CD4-positive, alpha-beta T cell treated with Interleukin-10 for 1 hour (primary cell): ENCODE data around the gene GFPT1.
"Not testable (repeated sequence)": the region's sequence is repeated elsewhere in the genome, so short reads cannot be mapped to it uniquely, and the experiment has no call there.

ENCODE experiments used
- DNase-seq: peaks from one replicate; pipeline ENCODE4 v3.0.0-alpha.2; 2020

GFPT1 gene

GRCh38 chr2:69386789-69387734 is at the start of gene GFPT1:
GFPT1 (minus strand) TSS chr2:69387227; CDS start chr2:69387071, 156 bp downstream.
- peak; percentile 92 for DNase-seq

GRCh38 chr2:69436596-69436937 is 49.5 kb upstream of the GFPT1 start:
- no peak for DNase-seq

DNA sequence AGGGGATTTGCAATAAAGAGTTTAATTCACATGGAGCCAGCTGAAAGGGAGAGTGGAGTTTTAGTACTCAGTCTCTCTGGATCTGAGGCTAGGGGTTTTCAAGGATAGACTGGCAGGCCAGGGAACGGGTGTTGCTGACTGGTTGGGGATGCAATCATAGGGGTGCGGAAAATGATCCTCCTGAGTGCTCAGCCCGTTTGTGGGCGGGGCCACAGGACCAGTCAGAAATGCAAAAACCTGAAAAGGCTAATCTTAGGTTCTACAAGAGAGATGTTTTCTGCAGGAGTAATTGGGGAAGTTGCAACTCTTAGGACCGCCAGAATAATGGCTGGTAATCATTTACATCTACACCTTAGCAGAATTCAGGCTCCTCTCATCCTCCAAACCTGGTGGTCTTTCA is 47.7 kb upstream of the GFPT1 start:
- DNase-seq: no peak

GRCh38 chr2:69429491-69430183 is 42.6 kb upstream of the GFPT1 start:
- DNase-seq: no peak

- no peak for DNase-seq
These were observed 42.0 kb upstream of the GFPT1 start for GRCh38 chr2:69428981-69429380.

GRCh38 chr2:69424419-69424818 is 37.4 kb upstream of the GFPT1 start:
- DNase-seq: no peak

- no peak for DNase-seq
These were observed 35.2 kb upstream of the GFPT1 start for GRCh38 chr2:69422198-69422597.

GRCh38 chr2:69419111-69419510 is 32.1 kb upstream of the GFPT1 start:
- DNase-seq: not testable (repeated sequence)

DNA sequence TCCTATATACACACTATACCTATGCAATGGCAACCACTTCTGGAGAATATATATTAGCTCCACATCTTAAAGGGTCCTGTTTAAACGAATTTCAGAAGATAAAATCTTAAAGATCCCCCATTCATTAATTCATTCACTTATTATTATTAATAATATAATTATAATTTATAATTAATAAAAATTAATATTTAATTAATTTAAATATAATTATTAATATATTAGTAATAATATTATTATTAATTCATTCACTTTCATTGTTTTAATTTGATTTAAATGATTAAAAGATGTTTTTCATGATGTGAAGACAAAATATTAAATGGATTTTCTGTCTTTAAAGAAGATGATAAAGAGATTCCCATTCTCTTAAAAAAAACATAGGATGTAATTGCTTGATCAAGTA is 29.1 kb upstream of the GFPT1 start:
- no peak for DNase-seq

GRCh38 chr2:69411120-69411519 is 24.1 kb upstream of the GFPT1 start:
- no peak for DNase-seq

GRCh38 chr2:69405306-69405705 is 18.3 kb upstream of the GFPT1 start:
- DNase-seq: no peak

DNA sequence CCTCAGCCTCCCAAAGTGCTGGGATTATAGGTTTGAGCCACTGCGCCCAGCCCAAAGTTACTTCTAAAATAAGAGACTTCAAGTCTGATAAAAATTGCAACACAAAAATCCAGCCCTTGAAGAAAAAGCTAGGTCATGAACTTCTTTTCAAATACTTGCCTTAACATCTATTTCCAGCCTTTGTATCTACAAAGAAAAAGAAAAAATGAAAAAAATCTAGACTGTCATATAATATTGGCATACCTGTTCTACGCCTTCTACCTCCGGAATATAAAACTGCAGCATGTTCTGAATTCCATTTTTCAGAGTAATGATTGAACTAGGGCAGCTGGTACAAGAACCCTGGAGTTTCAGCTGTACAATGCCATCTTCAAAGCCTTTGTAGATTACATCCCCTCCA is 13.1 kb upstream of the GFPT1 start:
- DNase-seq: no peak

DNA sequence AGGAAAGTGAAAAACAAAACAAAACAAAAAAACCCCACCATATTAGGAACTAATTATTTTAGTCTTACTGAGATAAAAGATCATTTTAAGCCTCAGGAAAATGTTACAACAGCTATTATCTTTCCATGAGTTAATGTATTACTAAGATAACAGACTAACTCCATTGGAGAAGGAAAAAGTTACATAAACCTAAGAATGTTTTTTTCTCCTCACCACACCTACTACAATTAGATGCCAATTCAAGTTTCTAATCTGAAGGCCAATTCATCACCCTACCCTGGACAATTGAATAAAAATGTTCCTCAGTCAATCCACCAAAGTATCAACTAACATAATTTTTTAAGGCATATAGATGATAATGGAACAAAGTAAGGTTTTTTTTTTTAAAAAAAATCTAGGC is 10.2 kb upstream of the GFPT1 start:
- DNase-seq: no peak

DNA sequence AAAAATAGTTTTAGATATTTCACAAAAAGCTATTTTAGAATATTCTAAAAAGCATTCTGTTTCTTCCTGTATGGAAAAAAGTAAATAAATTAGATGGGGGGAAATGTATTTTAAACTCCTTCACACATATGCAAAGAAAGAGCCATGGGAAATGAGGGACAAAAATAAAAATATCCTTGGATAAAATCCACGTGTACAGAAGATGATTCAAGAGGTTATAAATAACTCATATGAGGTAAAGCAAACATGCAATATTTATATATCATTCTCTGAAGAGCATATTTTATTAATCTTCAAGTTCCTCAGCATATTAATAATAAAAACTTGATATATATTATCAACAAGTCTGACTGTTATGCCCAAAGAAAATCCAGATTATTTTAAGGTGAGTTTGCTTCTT is 8.8 kb upstream of the GFPT1 start:
- no peak for DNase-seq

- no peak for DNase-seq
These were observed 6.9 kb upstream of the GFPT1 start for GRCh38 chr2:69393963-69394362.

DNA sequence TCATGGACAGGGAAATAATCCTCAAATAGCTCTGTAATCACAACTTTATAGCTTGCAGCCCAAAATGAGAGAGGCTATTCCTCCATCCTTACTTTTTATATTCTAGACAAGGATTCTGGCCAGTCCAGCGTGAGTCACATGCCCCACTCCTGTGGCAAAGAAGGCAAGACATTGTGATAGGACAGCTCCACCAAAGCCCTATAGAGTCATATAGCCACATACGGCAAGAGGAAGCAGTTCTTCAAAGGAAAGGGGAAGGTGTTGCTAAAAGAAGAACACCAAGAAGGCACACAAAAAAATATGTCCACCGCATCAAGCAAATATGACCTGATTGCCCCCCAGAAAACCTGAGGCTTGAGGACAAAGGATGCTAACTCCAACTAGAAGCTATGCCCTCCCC is 3.4 kb upstream of the GFPT1 start:
- DNase-seq: no peak

GRCh38 chr2:69390001-69390400 is 3.0 kb upstream of the GFPT1 start:
- DNase-seq: no peak

DNA sequence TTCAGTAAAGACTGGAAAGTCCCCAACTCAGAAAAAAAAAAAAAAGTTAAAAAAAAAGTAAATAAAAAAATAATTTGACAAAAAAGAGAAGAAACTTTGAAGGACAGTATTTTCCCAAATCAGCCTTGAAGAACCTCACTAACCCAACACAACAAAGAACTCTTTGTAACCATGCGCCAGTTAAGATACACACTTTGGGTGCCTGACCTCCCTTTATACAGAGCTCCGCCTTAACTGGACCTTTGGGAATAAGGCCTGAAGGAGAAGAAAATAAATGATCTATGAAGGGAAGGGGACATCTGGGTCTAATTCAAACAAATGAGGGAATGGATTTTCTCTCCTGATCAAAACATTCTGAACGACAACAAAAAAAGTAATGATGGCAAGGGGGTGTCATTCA is 2.2 kb upstream of the GFPT1 start:
- DNase-seq: no peak

DNA sequence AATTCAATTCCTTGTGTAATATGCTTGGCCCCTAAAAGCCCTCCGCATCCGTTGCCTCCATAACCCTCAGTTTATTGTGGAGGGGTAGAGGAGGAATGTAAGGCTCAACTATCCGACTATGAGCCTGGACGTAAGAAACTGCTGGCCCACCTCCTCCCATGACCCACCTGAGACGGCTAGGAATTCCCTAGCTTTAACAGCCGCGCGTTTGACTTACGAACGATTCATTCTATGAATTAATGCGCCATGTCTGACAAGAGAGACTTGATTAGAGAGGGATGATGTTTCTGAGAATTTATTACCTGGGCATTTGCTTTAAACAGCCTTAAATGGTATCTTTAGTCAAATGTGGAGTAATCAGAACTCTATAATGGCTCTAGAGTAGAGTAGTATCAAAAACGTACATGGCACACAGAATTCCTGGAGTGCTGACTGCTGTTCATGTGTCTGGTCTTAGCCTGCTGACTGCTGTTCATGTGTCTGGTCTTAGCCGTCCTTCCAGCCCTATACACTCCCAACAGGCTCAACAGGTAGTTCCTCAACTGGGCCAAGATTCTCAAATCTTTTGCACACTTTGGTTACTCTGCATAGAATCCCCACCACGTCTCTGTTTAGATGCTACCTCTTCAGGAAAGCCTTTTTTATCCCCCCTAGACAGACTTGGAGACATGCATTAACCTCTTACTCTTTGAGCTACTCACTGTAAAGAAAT is 899 bp upstream of the GFPT1 start:
- DNase-seq: no peak

DNA sequence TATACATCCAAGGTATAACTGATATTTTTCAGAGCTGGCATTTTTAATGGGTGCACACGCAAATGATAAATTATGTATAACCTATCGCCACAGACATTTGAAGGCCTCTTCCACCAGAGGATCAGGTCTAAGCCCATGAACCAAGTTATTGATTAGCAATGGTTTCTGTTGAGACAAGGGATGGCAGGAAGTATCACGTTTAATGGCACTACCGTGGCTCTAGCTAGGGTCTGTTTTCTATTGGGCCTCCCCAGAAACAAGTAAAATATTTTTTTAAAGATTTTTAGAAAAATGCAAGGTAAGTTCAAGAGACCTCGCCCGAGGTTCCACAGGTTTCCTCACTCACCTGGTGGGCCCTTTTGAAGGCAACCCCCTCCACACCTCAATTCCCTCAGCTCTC is 667 bp downstream of the GFPT1 start:
- DNase-seq: no peak

DNA sequence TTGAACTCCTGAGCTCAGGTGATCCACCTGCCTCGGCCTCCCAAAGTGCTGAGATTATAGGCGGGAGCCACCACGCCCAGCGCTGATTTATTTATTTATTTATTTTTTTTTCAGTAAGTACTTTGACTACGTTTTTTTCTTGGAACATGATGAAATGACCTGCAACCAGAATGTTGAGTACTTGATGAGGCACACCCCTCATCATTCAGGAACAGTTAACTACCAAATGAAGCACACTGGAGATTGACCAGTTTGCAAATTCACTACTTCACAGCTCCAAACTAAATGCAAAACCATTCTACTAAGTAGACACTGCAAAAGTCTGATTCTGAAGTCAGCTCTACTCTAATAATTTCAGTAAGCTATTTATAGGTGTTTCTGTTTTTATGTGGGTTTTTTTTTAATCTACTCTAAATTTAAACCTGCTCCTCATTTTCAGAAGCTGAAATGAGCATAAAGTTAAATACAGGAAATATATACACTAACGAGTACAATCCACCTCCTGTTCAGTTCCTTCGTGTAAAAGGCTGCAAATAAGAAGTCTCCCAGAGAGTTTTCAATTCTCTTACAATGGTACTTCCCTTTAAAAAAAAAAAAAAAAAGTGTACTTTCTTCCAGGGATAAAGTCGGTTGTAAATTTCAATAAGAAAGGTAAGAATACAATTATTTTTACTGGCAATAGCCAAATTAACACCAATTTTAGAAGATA is 1.4 kb downstream of the GFPT1 start:
- no peak for DNase-seq

- DNase-seq: no peak
These were observed 2.4 kb downstream of the GFPT1 start for GRCh38 chr2:69384618-69385081.
